ENCODE measurements around the gene CCDC27. TPM values are rescaled to one million over a fixed set of nuclear protein-coding genes. Genes with fewer than 3 reads are reported as not detected.
A peak's percentile ranks its signal among the peaks of the same experiment; 100 is the strongest.

The CCDC27 gene
- polyA plus RNA-seq (2012; ENCODE audit: low read depth, missing spikeins), result not detected

GRCh38 chr1:3752400-3752945, at the start of gene CCDC27:
CCDC27 (plus strand) TSS chr1:3752450; CDS start chr1:3752482, 32 bp downstream.
- FAIRE-seq (no peak), DNase-seq (ENCODE audit: insufficient read length, low spot score) (no peak)
- TF ChIP-seq PAX5 (IDR thresholded peaks at IDR 0.05; ENCODE audit: insufficient read depth, low read length, severe bottlenecking) (no peak), TAF1 (IDR thresholded peaks at IDR 0.05; ENCODE audit: low read depth, low read length) (no peak), POU2F2 (IDR thresholded peaks at IDR 0.05; ENCODE audit: low read depth, low read length) (no peak), POLR2A (IDR thresholded peaks at IDR 0.05; ENCODE audit: low read depth, low read length) (no peak), SPI1 (IDR thresholded peaks at IDR 0.05; ENCODE audit: low read depth, low read length) (no peak)

- no peak for TF ChIP-seq POU2F2 (IDR thresholded peaks at IDR 0.05; ENCODE audit: low read depth, low read length)
- TF ChIP-seq POLR2A (IDR thresholded peaks at IDR 0.05; ENCODE audit: low read depth, low read length), result no peak
- TF ChIP-seq TAF1 (IDR thresholded peaks at IDR 0.05; ENCODE audit: low read depth, low read length), result no peak
- DNase-seq (ENCODE audit: insufficient read length, low spot score) (no peak), FAIRE-seq (no peak)
Observed at GRCh38 chr1:3702528-3702927, 49.7 kb upstream of the CCDC27 start.

- DNase-seq (ENCODE audit: insufficient read length, low spot score) (no peak), FAIRE-seq (no peak)
- TF ChIP-seq SPI1 (IDR thresholded peaks at IDR 0.05; ENCODE audit: low read depth, low read length), result no peak
- TF ChIP-seq POLR2A (IDR thresholded peaks at IDR 0.05; ENCODE audit: low read depth, low read length), result no peak
- no peak for TF ChIP-seq TAF1 (IDR thresholded peaks at IDR 0.05; ENCODE audit: low read depth, low read length)
- no peak for TF ChIP-seq POLR2AphosphoS5 (IDR thresholded peaks at IDR 0.05; ENCODE audit: low read depth, low read length)
- TF ChIP-seq PAX5 (IDR thresholded peaks at IDR 0.05; ENCODE audit: insufficient read depth, low read length, severe bottlenecking), result no peak
- TF ChIP-seq POU2F2 (IDR thresholded peaks at IDR 0.05; ENCODE audit: low read depth, low read length), result no peak
Observed at GRCh38 chr1:3702990-3703728, 49.1 kb upstream of the CCDC27 start.

GRCh38 chr1:3703786-3704371, 48.4 kb upstream of the CCDC27 start:
- FAIRE-seq, result peak; percentile 45
- DNase-seq (ENCODE audit: insufficient read length, low spot score), result no peak
- no peak for TF ChIP-seq POU2F2 (IDR thresholded peaks at IDR 0.05; ENCODE audit: low read depth, low read length)
- TF ChIP-seq TAF1 (IDR thresholded peaks at IDR 0.05; ENCODE audit: low read depth, low read length), result no peak
- no peak for TF ChIP-seq POLR2AphosphoS5 (IDR thresholded peaks at IDR 0.05; ENCODE audit: low read depth, low read length)
- TF ChIP-seq SPI1 (IDR thresholded peaks at IDR 0.05; ENCODE audit: low read depth, low read length), result no peak
- no peak for TF ChIP-seq PAX5 (IDR thresholded peaks at IDR 0.05; ENCODE audit: insufficient read depth, low read length, severe bottlenecking)
- TF ChIP-seq POLR2A (IDR thresholded peaks at IDR 0.05; ENCODE audit: low read depth, low read length), result no peak

GRCh38 chr1:3705341-3705950, 46.8 kb upstream of the CCDC27 start:
- FAIRE-seq (no peak), DNase-seq (ENCODE audit: insufficient read length, low spot score) (no peak)
- TF ChIP-seq PAX5 (IDR thresholded peaks at IDR 0.05; ENCODE audit: insufficient read depth, low read length, severe bottlenecking), result no peak
- no peak for TF ChIP-seq SPI1 (IDR thresholded peaks at IDR 0.05; ENCODE audit: low read depth, low read length)
- no peak for TF ChIP-seq POLR2AphosphoS5 (IDR thresholded peaks at IDR 0.05; ENCODE audit: low read depth, low read length)

GRCh38 chr1:3706651-3707297, 45.5 kb upstream of the CCDC27 start:
- DNase-seq (ENCODE audit: insufficient read length, low spot score), result no peak
- no peak for TF ChIP-seq POU2F2 (IDR thresholded peaks at IDR 0.05; ENCODE audit: low read depth, low read length)
- no peak for TF ChIP-seq TAF1 (IDR thresholded peaks at IDR 0.05; ENCODE audit: low read depth, low read length)
- TF ChIP-seq PAX5 (IDR thresholded peaks at IDR 0.05; ENCODE audit: insufficient read depth, low read length, severe bottlenecking), result no peak
- no peak for TF ChIP-seq POLR2AphosphoS5 (IDR thresholded peaks at IDR 0.05; ENCODE audit: low read depth, low read length)
- TF ChIP-seq SPI1 (IDR thresholded peaks at IDR 0.05; ENCODE audit: low read depth, low read length), result no peak
- no peak for TF ChIP-seq POLR2A (IDR thresholded peaks at IDR 0.05; ENCODE audit: low read depth, low read length)
- FAIRE-seq, result no peak

GRCh38 chr1:3707298-3707938, 44.8 kb upstream of the CCDC27 start:
- TF ChIP-seq POLR2A (IDR thresholded peaks at IDR 0.05; ENCODE audit: low read depth, low read length), result no peak
- TF ChIP-seq SPI1 (IDR thresholded peaks at IDR 0.05; ENCODE audit: low read depth, low read length), result no peak
- TF ChIP-seq TAF1 (IDR thresholded peaks at IDR 0.05; ENCODE audit: low read depth, low read length), result no peak
- TF ChIP-seq PAX5 (IDR thresholded peaks at IDR 0.05; ENCODE audit: insufficient read depth, low read length, severe bottlenecking), result no peak
- FAIRE-seq (no peak), DNase-seq (ENCODE audit: insufficient read length, low spot score) (no peak)

- no peak for FAIRE-seq
- TF ChIP-seq POU2F2 (IDR thresholded peaks at IDR 0.05; ENCODE audit: low read depth, low read length) (no peak), PAX5 (IDR thresholded peaks at IDR 0.05; ENCODE audit: insufficient read depth, low read length, severe bottlenecking) (no peak), SPI1 (IDR thresholded peaks at IDR 0.05; ENCODE audit: low read depth, low read length) (no peak), POLR2A (IDR thresholded peaks at IDR 0.05; ENCODE audit: low read depth, low read length) (no peak)
- no peak for DNase-seq (ENCODE audit: insufficient read length, low spot score)
Observed at GRCh38 chr1:3707939-3708328, 44.3 kb upstream of the CCDC27 start.

- no peak for DNase-seq (ENCODE audit: insufficient read length, low spot score)
- no peak for FAIRE-seq
- TF ChIP-seq TAF1 (IDR thresholded peaks at IDR 0.05; ENCODE audit: low read depth, low read length) (no peak), SPI1 (IDR thresholded peaks at IDR 0.05; ENCODE audit: low read depth, low read length) (no peak), POLR2AphosphoS5 (IDR thresholded peaks at IDR 0.05; ENCODE audit: low read depth, low read length) (no peak), POU2F2 (IDR thresholded peaks at IDR 0.05; ENCODE audit: low read depth, low read length) (no peak), PAX5 (IDR thresholded peaks at IDR 0.05; ENCODE audit: insufficient read depth, low read length, severe bottlenecking) (no peak), POLR2A (IDR thresholded peaks at IDR 0.05; ENCODE audit: low read depth, low read length) (no peak)
Observed at GRCh38 chr1:3708791-3709190, 43.5 kb upstream of the CCDC27 start.

Measured in GM12891 (cell line).